ENCODE results near the gene WBP1L. TPM values are rescaled to one million over a fixed set of nuclear protein-coding genes. Genes with fewer than 3 reads are reported as not detected.

The WBP1L gene
- total RNA-seq, 1 donor from 2014 or later = 44.5 TPM

GRCh38 chr10:102744374-102745051 lies 765 bp downstream of the WBP1L start:
- TF ChIP-seq CTCF (IDR thresholded peaks at IDR 0.05) = no peak
- intact Hi-C loops (cut with DNase I) = no loop called here
- peak; percentile 41 to 53 for ATAC-seq

GRCh38 chr10:102745157-102745556 lies 1.4 kb downstream of the WBP1L start:
- no peak for TF ChIP-seq CTCF (IDR thresholded peaks at IDR 0.05)
- no peaks in the 10 kb centered on the region for H3K27me3 ChIP-seq (ENCODE audit: low read depth)
- peak overlapping the region; percentile 89 for H3K4me3 ChIP-seq
- intact Hi-C loops (cut with DNase I) = no loop called here
- H3K9me3 ChIP-seq = no peaks in the 10 kb centered on the region
- ATAC-seq (no peak), DNase-seq (no peak)
- peaks cover 20% of the 10 kb centered on the region for H3K4me1 ChIP-seq
- H3K27ac ChIP-seq = peak overlapping the region; percentile 88
- no peaks in the 10 kb centered on the region for H3K36me3 ChIP-seq

More at GRCh38 chr10:102744374-102745051, 765 bp downstream of the WBP1L start:
- peaks cover 21% of the 10 kb centered on the region for H3K4me1 ChIP-seq
- H3K9me3 ChIP-seq = no peaks in the 10 kb centered on the region
- no peak for DNase-seq
- H3K4me3 ChIP-seq = peak overlapping the region; percentile 89
- no peaks in the 10 kb centered on the region for H3K36me3 ChIP-seq
- peak overlapping the region; percentile 88 for H3K27ac ChIP-seq
- H3K27me3 ChIP-seq (ENCODE audit: low read depth) = no peaks in the 10 kb centered on the region

- peak overlapping the region; percentile 59 for H3K27ac ChIP-seq
- no peak overlapping the region for H3K4me3 ChIP-seq
- H3K4me1 ChIP-seq = peaks cover 32% of the 10 kb centered on the region
- H3K27me3 ChIP-seq (ENCODE audit: low read depth) = no peaks in the 10 kb centered on the region
- H3K9me3 ChIP-seq = no peaks in the 10 kb centered on the region
- DNase-seq (no peak), ATAC-seq (peak; percentile 47 to 51)
- TF ChIP-seq CTCF (IDR thresholded peaks at IDR 0.05) = no peak
- intact Hi-C loops (cut with DNase I) = loop anchor here (10.0 kb wide), 1 partner anchor 52 kb away; no protein-coding TSS in a partner anchor
- no peaks in the 10 kb centered on the region for H3K36me3 ChIP-seq
These were observed 8.7 kb downstream of the WBP1L start for GRCh38 chr10:102752266-102752930.

GRCh38 chr10:102752934-102753664 lies 9.4 kb downstream of the WBP1L start:
- Histone ChIP-seq H3K4me1 (peaks cover 32% of the 10 kb centered on the region), H3K9me3 (no peaks in the 10 kb centered on the region)

More at GRCh38 chr10:102752934-102753664, 9.4 kb downstream of the WBP1L start:
- no peak overlapping the region for H3K4me3 ChIP-seq
- H3K27ac ChIP-seq = peak overlapping the region; percentile 59
- ATAC-seq = peak; percentile 80 to 82
- no peaks in the 10 kb centered on the region for H3K36me3 ChIP-seq
- peak; percentile 57 for TF ChIP-seq CTCF (IDR thresholded peaks at IDR 0.05)
- H3K27me3 ChIP-seq (ENCODE audit: low read depth) = no peaks in the 10 kb centered on the region
- DNase-seq = no peak
- intact Hi-C loops (cut with DNase I) = loop anchor here (10.0 kb wide), 1 partner anchor 52 kb away; no protein-coding TSS in a partner anchor

All from lower lobe of right lung (tissue), 2 donors.